ENCODE measurements around the gene NOLC1. TPM values are rescaled to one million over a fixed set of nuclear protein-coding genes. Genes with fewer than 3 reads are reported as not detected.
A peak's percentile ranks its signal among the peaks of the same experiment; 100 is the strongest.

Gene NOLC1
- polyA plus RNA-seq, 3 donors: 10.0 to 32.1 (median 19.3) TPM

DNA sequence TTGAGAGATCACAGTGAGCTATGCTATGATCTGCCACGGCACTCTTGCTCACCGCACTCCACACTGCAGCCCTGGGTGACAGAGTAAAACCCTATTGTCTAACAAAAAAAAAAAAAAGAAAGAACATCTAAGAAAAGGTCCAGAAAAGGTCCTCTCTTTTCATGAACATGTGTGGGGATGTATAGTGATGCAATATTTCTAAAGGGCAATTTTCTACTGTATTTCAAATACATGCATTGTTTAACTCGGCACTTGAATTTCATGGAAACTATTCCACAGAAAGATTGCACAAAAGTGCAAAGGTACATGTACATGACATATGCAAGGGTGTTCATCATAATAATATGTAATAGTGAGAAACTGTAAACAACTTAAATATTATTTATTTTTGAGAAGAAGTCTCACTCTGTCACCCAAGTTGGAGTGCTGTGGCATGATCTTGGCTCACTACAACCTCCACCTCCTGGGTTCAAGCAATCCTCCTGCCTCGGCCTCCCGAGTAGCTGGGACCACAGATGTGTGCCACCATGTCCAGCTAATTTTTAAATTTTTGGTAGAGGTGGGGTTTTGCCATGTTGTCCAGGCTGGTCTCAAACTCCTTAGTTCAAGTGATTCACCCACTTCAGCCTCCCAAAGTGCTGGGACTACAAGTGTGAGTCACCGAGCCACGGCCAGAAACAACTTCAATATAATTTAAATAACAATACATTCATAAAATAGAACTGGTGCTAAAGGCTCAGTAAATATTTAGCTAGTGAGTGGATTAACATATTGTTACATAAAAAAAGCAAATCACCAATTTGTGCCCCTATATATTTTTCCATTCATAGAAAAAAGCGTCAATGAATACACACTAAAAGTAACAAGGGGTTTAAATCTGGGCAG lies 20.7 kb upstream of the NOLC1 start:
- no CpG with 5 or more reads among the region's 8 CpGs for WGBS (ENCODE audit: insufficient coverage)
- Histone ChIP-seq H3K4me1 (ENCODE audit: control insufficient read depth in 1 of 2, insufficient read depth in 2 of 2, low read length in 2 of 2) (peaks cover 16 to 25% of the 10 kb centered on the region in 2 donors), H3K9ac (ENCODE audit: insufficient read depth, low read length, poor library complexity, severe bottlenecking) (no peak overlapping the region), H3K4me3 (replicated peaks in 1 of 3; ENCODE audit: low read depth in 2 of 3, low read length in 3 of 3) (no peak overlapping the region), H3K36me3 (replicated peaks in 1 of 2; ENCODE audit: control insufficient read depth in 1 of 2, insufficient read depth in 2 of 2, low read length in 2 of 2) (no peaks in the 10 kb centered on the region), H3K79me2 (ENCODE audit: insufficient read depth, low read length) (peaks cover 37% of the 10 kb centered on the region), H3K27me3 (ENCODE audit: control insufficient read depth in 2 of 2, insufficient read depth in 2 of 2, low read length in 2 of 2) (no peaks in the 10 kb centered on the region), H3K9me3 (replicated peaks in 1 of 2; ENCODE audit: control insufficient read depth in 1 of 2, insufficient read depth in 1 of 2, low read length in 2 of 2) (no peaks in the 10 kb centered on the region), H3K27ac (ENCODE audit: low read depth in 1 of 2, low read length in 2 of 2) (no peak overlapping the region), H2AFZ (ENCODE audit: insufficient read depth, low read depth, low read length, poor library complexity, severe bottlenecking) (peak overlapping the region; percentile 89), H3K4me2 (replicated peaks; ENCODE audit: extremely low read depth, low read length, poor library complexity, severe bottlenecking) (no peak overlapping the region), H4K20me1 (ENCODE audit: insufficient read depth, low read length) (peaks cover 29% of the 10 kb centered on the region)
- Mint-ChIP-seq H3K4me1 (peaks cover 24% of the 10 kb centered on the region), H3K36me3 (peaks cover 0 to 3% of the 10 kb centered on the region in 2 donors), H3K27ac (no peak overlapping the region), H3K4me3 (no peak overlapping the region), H3K27me3 (ENCODE audit: low read depth in 3 of 3) (peaks cover 0 to 3% (median 2%) of the 10 kb centered on the region in 3 donors), H3K9me3 (no peaks in the 10 kb centered on the region)
- intact Hi-C loops (cut with micrococcal nuclease): loop anchor here (2.0 to 10.0 kb wide), 4 partner anchors 13 to 373 kb away; partner anchors contain the start of genes ACTR1A (in 2 of the 2), SUFU (in 2 of the 2), ARMH3 (in 1 of the 2) and NOLC1 (in 1 of the 2)
- no peak for DNase-seq
- TF ChIP-seq, protein P1, sequence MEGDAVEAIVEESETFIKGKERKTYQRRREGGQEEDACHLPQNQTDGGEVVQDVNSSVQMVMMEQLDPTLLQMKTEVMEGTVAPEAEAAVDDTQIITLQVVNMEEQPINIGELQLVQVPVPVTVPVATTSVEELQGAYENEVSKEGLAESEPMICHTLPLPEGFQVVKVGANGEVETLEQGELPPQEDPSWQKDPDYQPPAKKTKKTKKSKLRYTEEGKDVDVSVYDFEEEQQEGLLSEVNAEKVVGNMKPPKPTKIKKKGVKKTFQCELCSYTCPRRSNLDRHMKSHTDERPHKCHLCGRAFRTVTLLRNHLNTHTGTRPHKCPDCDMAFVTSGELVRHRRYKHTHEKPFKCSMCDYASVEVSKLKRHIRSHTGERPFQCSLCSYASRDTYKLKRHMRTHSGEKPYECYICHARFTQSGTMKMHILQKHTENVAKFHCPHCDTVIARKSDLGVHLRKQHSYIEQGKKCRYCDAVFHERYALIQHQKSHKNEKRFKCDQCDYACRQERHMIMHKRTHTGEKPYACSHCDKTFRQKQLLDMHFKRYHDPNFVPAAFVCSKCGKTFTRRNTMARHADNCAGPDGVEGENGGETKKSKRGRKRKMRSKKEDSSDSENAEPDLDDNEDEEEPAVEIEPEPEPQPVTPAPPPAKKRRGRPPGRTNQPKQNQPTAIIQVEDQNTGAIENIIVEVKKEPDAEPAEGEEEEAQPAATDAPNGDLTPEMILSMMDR (IDR thresholded peaks at IDR 0.05): no peak

GRCh38 chr10:102132193-102132562 lies 20.0 kb upstream of the NOLC1 start:
- Mint-ChIP-seq H3K27ac (peak overlapping the region in 5 of 7 donors; percentile 87 to 97 (median 94)), H3K4me1 (peaks cover 24% of the 10 kb centered on the region), H3K9me3 (no peaks in the 10 kb centered on the region), H3K36me3 (peaks cover 0 to 3% of the 10 kb centered on the region in 2 donors), H3K4me3 (peak overlapping the region; percentile 95), H3K27me3 (ENCODE audit: low read depth in 3 of 3) (peaks cover 0 to 2% (median 0%) of the 10 kb centered on the region in 3 donors)
- Histone ChIP-seq H3K79me2 (ENCODE audit: insufficient read depth, low read length) (peaks cover 43% of the 10 kb centered on the region), H3K9ac (ENCODE audit: insufficient read depth, low read length, poor library complexity, severe bottlenecking) (no peak overlapping the region), H3K4me3 (replicated peaks in 1 of 3; ENCODE audit: low read depth in 2 of 3, low read length in 3 of 3) (peak overlapping the region; percentile 79 to 98 (median 84)), H4K20me1 (ENCODE audit: insufficient read depth, low read length) (peaks cover 35% of the 10 kb centered on the region), H3K36me3 (replicated peaks in 1 of 2; ENCODE audit: control insufficient read depth in 1 of 2, insufficient read depth in 2 of 2, low read length in 2 of 2) (no peaks in the 10 kb centered on the region), H3K4me1 (ENCODE audit: control insufficient read depth in 1 of 2, insufficient read depth in 2 of 2, low read length in 2 of 2) (peaks cover 16 to 25% of the 10 kb centered on the region in 2 donors), H3K27ac (ENCODE audit: low read depth in 1 of 2, low read length in 2 of 2) (peak overlapping the region in 1 of 2 donors; percentile 90), H2AFZ (ENCODE audit: insufficient read depth, low read depth, low read length, poor library complexity, severe bottlenecking) (peak overlapping the region; percentile 89), H3K4me2 (replicated peaks; ENCODE audit: extremely low read depth, low read length, poor library complexity, severe bottlenecking) (peak overlapping the region; percentile 97), H3K27me3 (ENCODE audit: control insufficient read depth in 2 of 2, insufficient read depth in 2 of 2, low read length in 2 of 2) (no peaks in the 10 kb centered on the region), H3K9me3 (replicated peaks in 1 of 2; ENCODE audit: control insufficient read depth in 1 of 2, insufficient read depth in 1 of 2, low read length in 2 of 2) (no peaks in the 10 kb centered on the region)
- TF ChIP-seq, protein P1 (IDR thresholded peaks at IDR 0.05): no peak
- intact Hi-C loops (cut with micrococcal nuclease): loop anchor here (2.0 to 10.0 kb wide), 4 partner anchors 13 to 373 kb away; partner anchors contain the start of genes ACTR1A (in 2 of the 2), SUFU (in 2 of the 2), ARMH3 (in 1 of the 2) and NOLC1 (in 1 of the 2)
- no peak for DNase-seq
- 37% methylated on average over 8 of the region's 8 CpGs for WGBS (ENCODE audit: insufficient coverage)

Data from CD14-positive monocyte (primary cell).